GM18858 (cell line): ENCODE measurements around the gene PREP.

Experiments used
- ATAC-seq: cut with Tn5 transposase; IDR thresholded peaks from one replicate; pipeline ENCODE4 v1.9.1; 2021; ENCODE audit not compliant: unreplicated experiment

The PREP gene

DNA sequence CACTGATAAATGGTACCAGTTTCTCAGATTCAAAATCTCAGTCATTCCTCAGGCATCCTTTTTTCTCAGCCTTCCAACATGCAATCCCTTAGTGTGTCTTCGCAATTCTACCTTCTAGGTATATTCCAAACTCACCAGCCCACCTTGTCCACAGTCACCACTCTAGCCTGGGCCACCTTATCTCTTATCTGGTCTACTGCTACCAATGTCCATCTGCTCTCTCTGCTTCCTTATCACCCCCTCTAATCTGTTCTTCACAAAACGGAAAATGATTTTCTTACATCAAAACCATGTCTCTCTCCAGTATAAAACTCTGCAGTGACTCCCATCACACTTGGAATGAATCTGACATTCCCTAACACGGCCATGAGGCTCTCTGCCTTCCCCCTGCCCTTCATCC, 91.9 kb downstream of the PREP start:
- no peak for ATAC-seq

DNA sequence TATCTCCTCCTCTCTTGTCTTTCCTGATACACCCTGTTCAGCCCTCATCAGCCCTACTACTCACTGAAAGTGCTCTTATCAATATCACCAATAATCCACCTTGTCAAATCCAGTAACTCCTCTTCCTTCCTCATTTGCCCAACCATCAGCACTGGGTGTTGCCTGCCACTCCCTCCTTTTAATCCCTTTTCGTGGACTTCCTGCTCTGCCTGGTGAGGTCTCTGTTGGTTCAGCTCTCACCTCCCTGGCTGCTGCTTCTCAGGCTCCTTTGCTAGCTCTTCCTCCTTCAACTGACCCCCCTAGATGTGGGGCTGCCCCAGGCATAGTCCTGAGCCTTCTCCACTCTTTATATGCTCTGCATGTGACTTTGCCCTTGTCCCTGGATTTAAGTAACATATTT, 92.5 kb downstream of the PREP start:
- ATAC-seq: no peak

DNA sequence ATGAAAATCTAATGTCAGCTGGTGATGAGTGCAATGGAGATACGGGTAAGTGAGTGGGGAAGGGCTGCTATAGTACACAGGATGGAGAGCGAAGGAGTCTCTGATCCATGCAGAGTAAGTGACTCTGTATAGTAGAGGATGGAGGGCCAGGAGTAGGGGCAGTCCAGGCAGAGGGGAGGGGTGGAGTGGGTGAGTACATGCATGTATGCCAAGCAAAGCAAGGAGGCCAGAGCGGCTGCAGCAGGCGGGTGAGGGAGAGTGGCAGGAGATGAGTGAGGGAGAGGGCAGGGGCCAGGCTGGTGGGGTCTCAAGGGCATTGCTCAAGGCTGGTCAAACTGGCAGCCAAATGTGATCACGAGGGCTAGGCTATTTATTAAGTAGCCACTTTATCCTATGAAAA, 94.0 kb downstream of the PREP start:
- ATAC-seq: no peak

DNA sequence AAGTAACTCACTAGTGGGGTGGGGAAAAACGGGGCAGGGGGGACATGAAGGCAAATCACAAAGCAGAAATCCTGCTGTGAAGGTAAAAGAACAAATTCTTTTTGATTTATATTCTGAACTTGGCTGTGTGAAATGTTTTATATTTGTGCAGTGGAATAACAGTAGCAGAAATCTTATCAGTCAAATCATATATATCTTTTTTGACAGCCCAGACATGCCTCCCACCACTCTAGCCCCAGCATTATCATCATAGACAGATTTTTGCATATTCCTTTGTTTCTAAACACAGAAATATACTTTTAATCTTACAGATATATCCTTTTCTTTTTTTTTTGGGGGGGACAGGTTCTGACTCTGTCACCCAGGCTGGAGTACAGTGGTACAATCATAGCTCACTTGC, 97.4 kb downstream of the PREP start:
- no peak for ATAC-seq

DNA sequence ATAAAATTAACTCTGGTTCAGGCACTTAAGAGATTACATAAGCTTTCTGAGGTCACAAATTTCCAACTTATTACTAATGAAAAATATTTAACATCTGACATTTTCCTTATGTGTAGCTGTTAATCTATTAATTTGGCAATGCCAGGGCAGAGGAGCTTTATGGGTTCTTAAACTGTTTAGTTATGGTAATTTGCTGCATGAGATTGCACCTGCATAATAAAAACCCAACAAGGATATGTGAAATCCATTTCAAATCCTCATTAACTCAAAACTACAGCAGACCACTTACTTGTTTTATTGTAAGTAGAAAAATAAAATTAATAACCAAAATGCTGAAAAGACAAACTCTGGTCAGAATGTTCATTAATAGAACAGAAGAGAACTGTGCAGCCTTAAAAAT, 98.1 kb downstream of the PREP start:
- ATAC-seq: no peak

DNA sequence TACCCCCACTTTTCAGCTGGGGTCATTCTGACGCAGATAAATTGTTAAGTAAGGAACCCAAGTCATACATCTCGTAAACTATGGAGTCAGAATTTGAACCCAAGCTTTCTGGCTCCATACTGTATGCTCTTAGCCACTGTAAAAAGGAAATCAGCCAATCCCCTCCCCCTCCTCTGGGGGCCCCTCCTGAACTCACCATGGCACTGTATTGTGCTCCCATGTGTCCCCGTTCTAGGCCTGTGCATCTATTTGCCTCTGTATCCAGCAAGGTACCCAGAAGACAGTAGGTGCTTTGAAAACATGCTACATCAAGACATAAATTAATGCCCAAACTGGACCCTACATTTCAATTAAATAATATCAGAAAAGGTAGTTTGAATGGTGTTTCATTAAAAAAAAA, 98.5 kb downstream of the PREP start:
- ATAC-seq: no peak

DNA sequence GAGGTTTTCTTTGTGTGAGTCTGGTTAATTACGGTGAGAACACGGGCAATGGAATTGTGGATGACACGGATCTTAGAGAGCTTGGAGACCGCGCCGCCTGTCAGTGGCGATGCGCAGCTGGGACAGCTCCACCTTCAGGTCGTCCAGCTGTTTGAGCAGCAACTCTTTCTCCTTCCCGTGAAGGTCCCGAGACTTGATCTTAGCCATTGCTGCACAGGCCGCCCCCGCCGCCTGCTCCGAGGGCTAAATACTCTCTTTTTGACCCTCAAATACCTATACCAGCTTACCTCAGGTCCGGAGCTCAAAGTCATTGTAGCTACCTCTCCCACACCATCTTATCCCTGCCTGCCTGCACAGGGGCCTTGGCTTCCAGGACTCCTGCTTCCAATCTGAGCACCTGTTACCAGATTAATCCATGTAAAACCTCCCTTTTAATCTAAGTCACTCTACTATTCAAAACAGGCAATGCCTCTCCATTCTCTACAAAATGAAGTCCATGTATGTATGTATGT, 100.2 kb downstream of the PREP start:
- no peak for ATAC-seq

DNA sequence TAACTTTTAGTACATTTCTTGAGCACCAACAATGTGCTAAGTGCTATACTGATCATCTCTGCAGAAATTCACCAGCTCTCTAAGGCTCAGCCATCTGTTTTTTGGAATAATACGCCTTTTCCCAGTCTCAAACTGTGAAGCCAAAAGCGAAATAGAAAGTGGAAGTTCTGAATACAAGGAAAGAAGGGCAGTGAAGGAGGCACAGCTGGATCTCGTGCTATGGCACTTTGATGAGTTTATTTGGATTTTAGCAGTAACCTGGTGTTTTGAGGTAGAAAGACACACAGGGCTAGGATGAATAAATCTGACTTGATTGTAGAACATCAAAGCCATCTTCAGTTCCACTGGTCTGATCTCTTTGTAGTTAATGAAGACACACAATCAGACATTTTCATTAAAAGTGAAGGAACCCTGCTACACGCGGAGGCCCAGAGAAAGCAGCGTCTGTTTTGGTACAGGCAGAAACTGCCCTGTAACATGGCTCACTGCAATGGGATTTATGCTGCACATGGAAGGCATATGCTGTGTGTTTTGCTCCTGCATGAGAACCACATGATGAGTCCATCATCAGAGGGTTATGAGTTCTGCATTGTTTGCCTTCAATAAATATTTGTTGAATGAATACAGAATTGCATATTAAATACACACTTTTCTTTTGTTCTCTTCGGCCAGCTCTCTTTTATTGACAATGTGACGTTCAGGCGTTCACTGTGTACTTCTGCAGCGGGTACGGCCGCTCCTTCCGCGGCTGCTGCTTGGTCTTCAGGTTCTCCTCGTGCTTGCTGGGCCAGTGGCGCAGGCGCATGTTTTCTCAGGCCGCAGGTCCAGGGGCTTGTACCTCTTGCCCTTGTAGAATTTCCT, 100.9 kb downstream of the PREP start:
- ATAC-seq: no peak

DNA sequence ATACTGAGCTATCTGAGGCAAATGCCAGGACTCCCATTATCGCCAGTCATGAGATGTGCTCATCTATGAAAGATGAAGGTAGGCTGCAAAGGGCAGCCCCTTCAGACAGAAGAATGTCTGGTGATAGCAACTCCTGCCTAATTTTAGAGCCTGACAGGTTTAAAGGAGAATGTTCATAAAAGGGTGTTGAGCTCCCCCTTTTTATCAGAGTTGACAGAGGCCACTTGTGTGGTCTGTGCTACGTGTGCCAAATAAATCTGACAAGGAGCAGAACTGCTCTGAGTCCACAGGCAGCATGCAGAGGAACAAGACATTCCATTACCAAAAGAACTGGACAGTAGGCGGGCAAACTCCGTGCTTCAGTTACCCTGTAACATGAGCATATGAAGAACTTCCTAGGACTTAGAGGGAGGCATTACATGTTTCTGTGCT, 101.8 kb downstream of the PREP start:
- no peak for ATAC-seq

DNA sequence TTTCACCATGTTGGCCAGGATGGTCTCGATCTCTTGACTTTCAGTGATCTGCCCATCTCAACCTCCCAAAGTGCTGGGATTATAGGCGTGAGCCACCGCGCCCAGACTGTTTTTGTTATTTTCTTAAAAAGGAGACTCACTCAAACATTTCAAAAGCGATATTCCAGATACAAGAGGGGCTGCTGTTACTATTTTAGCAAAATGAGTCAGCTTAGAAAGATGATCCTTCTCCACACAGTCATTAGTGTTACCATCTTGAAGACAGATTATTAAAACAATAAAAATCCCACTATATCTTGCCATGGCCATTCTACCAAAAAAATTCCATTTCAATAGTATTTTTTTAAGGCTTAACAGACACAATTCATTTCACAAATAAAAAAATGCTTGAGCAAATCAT, 102.8 kb downstream of the PREP start:
- ATAC-seq: no peak

DNA sequence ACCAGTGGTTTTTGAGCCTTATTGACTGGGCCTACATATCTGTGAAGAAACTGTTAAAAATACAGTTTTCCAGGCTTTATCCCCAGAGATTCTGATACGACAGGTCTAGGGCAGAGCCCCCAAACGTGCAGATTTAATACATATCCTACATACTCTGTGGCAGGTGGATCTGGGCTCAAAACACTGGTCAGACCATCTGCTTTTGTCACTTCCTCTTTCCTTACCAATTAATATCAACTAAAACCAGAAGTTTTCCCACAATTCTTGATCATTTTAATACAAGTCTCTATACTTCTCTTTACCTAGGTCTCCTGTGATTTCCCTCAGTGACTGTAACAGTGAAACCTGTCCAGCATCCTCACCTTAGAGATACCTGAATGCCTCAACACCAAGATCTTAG, 108.8 kb downstream of the PREP start:
- no peak for ATAC-seq

DNA sequence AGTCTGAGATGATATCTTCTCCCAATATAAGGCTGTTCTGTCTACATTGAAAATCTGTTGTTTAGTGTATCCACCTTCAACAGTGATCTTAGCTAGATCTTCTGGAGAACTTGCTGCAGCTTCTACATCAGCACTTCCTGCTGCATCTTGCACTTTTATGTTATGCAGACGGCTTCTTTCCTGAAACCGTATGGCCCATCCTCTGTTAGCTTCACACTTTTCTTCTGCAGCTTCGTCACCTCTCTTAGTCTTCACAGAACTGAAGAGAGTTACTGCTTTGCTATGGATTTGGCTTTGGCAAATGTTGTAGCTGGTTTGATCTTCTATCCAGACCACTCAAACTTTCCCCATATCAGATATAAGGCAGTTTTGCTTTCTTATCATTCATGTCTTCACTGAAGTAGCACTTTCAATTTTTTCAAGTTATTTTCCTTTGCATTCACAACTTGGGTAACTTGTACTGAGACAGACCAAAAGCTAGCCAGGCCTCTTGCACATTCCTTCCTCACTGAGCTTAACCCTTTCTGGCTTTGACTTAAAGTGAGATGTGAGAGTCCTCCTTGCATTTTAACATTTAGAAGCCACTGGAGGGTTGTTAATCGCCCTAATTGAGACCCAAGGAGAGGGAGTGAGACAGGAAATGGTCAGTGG, 110.1 kb downstream of the PREP start:
- no peak for ATAC-seq

DNA sequence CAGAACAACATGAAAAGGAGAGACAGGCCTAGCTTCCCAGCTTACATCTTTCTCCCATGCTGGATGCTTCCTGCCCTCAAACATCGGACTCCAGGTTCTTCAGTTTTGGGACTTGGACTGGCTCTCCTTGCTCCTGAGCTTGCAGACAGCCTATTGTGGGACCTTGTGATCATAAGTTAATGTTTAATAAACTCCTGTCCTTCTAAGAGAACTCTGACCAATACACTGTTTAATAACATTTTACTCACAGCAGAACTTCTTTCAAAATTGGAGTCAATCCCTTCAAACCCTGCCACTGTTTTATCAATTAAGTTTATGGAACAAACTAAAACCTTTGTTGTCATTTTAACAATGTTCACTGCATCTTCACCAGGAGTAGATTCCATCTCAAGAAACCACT, 111.4 kb downstream of the PREP start:
- ATAC-seq: no peak

DNA sequence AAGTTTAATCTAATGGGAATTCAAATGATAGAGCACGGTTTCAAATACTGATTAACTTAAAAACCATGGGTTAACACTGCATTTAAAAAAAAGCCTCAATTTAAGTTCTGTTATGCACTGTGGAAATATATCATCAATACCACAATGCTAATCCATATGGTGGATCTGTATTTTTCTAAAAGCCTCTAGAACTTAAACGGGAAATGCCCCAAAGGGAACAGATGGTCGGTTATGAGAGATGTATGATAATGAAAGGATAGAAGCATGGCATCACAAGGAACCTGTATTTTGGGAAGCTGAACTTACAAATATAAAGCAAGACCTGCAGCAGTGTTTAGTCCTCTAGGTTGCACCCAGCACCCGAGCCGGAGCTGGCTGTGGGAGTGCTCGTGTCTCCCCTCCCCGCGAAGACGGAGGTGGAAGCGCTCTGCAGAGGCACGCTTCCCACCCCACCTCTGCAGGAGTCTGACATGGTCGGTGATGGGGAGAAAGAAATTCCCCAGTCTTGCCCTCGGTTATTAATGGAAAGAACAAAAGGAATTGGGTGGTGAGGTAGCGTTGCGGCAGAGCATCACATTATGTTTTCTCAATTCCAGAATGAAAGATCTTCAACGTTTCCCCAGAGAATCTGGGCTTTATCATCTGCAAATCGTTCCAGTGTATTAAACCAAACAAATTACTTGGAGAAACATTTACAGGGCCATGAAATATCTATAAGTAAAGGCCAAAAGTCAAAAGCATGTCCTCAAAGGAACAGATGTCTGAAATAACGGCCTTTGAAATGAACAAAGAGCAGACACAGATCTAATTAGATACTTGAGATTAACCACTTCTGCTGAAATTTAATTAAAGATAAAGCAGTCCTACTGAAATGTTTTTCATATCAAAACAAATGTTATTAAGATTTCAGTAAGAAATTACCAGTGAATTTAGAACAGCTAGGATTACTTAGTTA, 120.0 kb downstream of the PREP start:
- ATAC-seq: no peak

DNA sequence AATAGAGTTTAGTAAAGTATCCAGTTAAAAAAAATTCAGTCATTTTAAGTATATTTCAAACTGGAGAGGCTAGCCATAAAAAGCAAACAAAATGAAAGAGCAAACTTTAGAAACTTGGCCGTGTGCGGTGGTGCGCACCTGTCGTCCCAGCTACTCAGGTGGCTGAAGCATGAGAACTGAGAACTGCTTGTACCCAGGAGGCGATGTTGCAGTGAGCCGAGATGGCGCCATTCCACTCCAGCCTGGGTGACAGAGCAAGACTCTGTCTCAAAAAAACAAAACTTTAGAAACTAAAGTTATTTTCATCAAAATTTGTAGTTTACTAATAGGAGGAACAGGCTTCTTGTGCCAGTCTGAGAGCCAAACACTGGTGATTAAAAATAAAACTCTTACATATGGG, 122.8 kb downstream of the PREP start:
- ATAC-seq: no peak

DNA sequence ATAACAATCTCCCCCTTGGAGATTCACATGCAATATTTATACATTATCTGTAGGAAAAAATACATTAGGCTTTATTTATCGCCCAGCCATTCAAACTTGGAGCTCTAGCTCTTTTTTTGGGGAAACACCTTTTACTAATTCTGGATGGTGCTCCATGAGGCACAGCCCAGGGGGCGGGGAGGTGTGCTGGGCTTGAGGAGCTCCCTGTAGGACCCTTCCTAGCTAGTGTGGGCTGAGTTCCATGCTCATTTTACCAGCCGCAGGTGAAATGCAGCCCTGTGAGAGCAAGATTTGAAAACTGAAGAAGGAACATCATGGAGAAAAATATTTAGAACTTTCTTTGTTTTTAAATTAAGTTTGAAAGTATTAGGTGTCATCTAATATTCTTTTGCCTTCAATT, 123.4 kb downstream of the PREP start:
- no peak for ATAC-seq

DNA sequence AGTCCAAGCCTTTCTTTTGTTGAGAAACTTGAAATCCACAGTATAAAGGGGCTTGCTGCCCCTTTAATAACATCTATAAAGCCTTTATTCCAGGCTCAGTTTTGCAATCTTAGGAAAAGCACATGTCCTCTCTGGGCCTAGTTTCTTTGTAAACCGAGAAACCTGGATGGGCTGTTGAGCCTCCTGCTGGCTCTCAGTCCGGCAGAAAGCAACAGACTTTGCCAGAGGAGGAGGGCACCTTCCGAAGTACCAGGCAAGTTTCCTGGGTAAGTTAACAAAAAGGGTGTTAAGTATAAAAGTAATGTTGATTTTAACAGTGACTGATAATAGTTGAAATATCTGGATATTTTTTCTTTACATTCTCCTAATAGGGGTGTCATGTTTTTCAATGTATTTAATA, 124.1 kb downstream of the PREP start:
- no peak for ATAC-seq

DNA sequence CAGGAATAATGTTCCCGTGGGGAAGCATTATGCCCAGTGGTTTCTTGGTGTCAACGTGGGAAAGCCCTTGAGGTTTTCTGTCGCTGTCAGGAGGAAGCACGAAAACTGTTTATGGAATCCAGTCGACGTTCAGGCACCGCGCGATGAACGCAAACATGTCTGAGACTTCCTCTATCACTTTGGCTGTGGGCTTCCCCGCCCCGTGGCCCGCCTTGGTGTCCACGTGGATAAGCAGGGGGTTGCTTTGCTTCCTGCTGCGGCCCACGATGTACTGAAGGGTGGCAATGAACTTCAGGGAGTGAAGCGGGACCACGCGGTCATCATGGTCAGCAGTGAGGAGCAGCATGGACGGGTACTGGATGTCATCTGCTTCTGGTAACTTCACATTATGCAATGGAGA, 124.8 kb downstream of the PREP start:
- no peak for ATAC-seq

DNA sequence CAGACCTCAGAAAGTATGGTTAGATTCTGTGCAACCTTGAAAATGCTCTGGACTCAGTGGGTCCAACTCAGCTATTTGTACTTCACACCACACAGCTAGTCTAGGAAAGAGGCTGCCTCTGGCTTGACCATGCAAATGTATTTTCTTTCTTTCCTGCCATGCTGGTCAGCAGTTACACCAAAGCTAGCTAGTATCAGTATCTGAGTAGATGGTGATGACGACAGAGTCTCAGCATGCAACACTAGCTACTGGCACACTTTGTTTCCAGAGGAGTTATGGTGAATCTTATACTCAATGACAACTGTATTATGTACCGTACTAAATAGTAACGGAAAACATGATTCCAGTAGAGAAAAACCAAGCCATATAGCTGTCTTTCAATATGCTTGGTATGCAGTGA, 126.5 kb downstream of the PREP start:
- no peak for ATAC-seq

DNA sequence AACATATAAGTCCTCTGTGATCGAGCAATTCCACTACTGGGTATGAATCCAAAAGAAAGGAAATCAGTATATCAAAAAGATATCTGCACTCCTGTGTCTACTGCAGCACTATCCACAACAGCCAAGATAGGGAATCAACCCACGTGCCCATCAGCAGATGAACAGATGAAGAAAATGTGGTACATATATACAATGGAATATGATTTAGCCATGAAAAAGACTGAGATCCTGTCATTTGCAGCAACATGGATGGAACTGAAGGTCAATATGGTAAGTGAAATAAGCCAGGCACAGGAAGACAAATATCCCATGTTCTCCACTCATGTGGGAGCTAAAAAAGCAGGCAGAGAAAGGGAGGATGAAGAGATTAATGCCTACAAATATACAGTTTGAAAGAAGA, 127.3 kb downstream of the PREP start:
- ATAC-seq: no peak

DNA sequence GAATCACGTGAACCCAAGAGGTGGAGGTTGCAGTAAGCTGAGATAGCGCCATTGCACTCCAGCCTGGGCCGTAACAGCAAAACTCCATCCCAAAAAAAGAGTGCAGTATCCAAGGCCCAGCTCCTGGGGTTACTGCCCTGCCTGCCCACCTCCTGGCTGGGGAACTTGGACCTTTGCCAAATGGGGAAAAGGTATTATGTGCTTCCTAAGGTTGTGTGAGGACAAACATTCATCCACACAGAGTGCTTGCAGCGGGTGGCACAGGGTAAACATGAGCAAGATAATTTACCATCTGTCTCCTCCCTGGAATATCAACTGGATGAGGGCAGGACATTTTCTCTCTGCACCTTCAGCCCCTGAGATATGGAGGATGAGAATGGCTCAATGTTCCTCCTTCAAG, 128.2 kb downstream of the PREP start:
- no peak for ATAC-seq
